Measurements from ENCODE around the gene MCC. TPM values are rescaled to one million over a fixed set of nuclear protein-coding genes. Genes with fewer than 3 reads are reported as not detected.
A peak's percentile ranks its signal among the peaks of the same experiment; 100 is the strongest.

Gene MCC
- total RNA-seq, 3 donors from 2014 or later (not counting 1 experiment from before 2014, with no cell fraction given): 0.68 to 1.8 (median 1.4) TPM

GRCh38 chr5:113490317-113490716 is 2.1 kb upstream of the MCC start:
- intact Hi-C loops (cut with micrococcal nuclease): no loop called here
- Mint-ChIP-seq H3K9me3 (peaks cover 6 to 12% of the 10 kb centered on the region in 2 donors), H3K27me3 (ENCODE audit: low read depth in 2 of 2) (peaks cover 50 to 70% of the 10 kb centered on the region in 2 donors), H3K36me3 (peaks cover 18% of the 10 kb centered on the region), H3K27ac (no peak overlapping the region), H3K4me3 (no peak overlapping the region), H3K4me1 (peaks cover 6 to 10% of the 10 kb centered on the region in 2 donors)
- Histone ChIP-seq H3K27me3 (ENCODE audit: control insufficient read depth, insufficient read depth, low read length) (peaks cover 33% of the 10 kb centered on the region), H3K9me3 (ENCODE audit: control insufficient read depth, insufficient read depth, low read length) (peaks cover 16% of the 10 kb centered on the region), H3K4me1 (ENCODE audit: control insufficient read depth, insufficient read depth, low read length) (peaks cover 20% of the 10 kb centered on the region), H3K36me3 (ENCODE audit: control insufficient read depth, insufficient read depth, low read length) (no peaks in the 10 kb centered on the region), H3K4me3 (ENCODE audit: low read length) (no peak overlapping the region), H3K27ac (ENCODE audit: low read length) (no peak overlapping the region)
- ATAC-seq (no peak), DNase-seq (no peak)
- no peak for TF ChIP-seq CTCF (IDR thresholded peaks at IDR 0.05)
- 92% methylated on average over 3 of the region's 3 CpGs for WGBS (ENCODE audit: insufficient coverage)

GRCh38 chr5:113489299-113489698 is 1.0 kb upstream of the MCC start:
- H3K9me3 ChIP-seq (ENCODE audit: control insufficient read depth, insufficient read depth, low read length): peaks cover 16% of the 10 kb centered on the region
- Mint-ChIP-seq H3K36me3 (peaks cover 18% of the 10 kb centered on the region), H3K9me3 (peaks cover 6 to 12% of the 10 kb centered on the region in 2 donors), H3K27me3 (ENCODE audit: low read depth in 2 of 2) (peaks cover 52 to 67% of the 10 kb centered on the region in 2 donors), H3K4me3 (peak overlapping the region; percentile 53), H3K4me1 (peaks cover 6 to 10% of the 10 kb centered on the region in 2 donors), H3K27ac (no peak overlapping the region)
- H3K4me3 ChIP-seq (ENCODE audit: low read length): no peak overlapping the region
- ATAC-seq (peak; percentile 30 to 55 (median 31)), DNase-seq (peak in 1 of 2 donors; percentile 52)
- peaks cover 33% of the 10 kb centered on the region for H3K27me3 ChIP-seq (ENCODE audit: control insufficient read depth, insufficient read depth, low read length)
- no peak overlapping the region for H3K27ac ChIP-seq (ENCODE audit: low read length)
- no peaks in the 10 kb centered on the region for H3K36me3 ChIP-seq (ENCODE audit: control insufficient read depth, insufficient read depth, low read length)
- peaks cover 20% of the 10 kb centered on the region for H3K4me1 ChIP-seq (ENCODE audit: control insufficient read depth, insufficient read depth, low read length)
- TF ChIP-seq CTCF (IDR thresholded peaks at IDR 0.05): no peak
- intact Hi-C loops (cut with micrococcal nuclease): no loop called here
- WGBS (ENCODE audit: insufficient coverage): 0% methylated on average over 3 of the region's 3 CpGs

GRCh38 chr5:113488645-113489184 is 462 bp upstream of the MCC start:
- 40% methylated on average over 20 of the region's 20 CpGs for WGBS (ENCODE audit: insufficient coverage)
- no peak overlapping the region for H3K4me3 ChIP-seq (ENCODE audit: low read length)
- H3K36me3 Mint-ChIP-seq: peaks cover 18% of the 10 kb centered on the region

More at GRCh38 chr5:113488645-113489184, 462 bp upstream of the MCC start:
- Mint-ChIP-seq H3K4me1 (peaks cover 6 to 10% of the 10 kb centered on the region in 2 donors), H3K27ac (no peak overlapping the region), H3K4me3 (peak overlapping the region; percentile 53), H3K9me3 (peaks cover 6 to 12% of the 10 kb centered on the region in 2 donors), H3K27me3 (ENCODE audit: low read depth in 2 of 2) (peaks cover 53 to 68% of the 10 kb centered on the region in 2 donors)
- H3K27me3 ChIP-seq (ENCODE audit: control insufficient read depth, insufficient read depth, low read length): peaks cover 34% of the 10 kb centered on the region
- DNase-seq (peak in 1 of 2 donors; percentile 19), ATAC-seq (no peak)
- no peak overlapping the region for H3K27ac ChIP-seq (ENCODE audit: low read length)
- intact Hi-C loops (cut with micrococcal nuclease): no loop called here
- no peak for TF ChIP-seq CTCF (IDR thresholded peaks at IDR 0.05)
- H3K36me3 ChIP-seq (ENCODE audit: control insufficient read depth, insufficient read depth, low read length): no peaks in the 10 kb centered on the region
- peaks cover 20% of the 10 kb centered on the region for H3K4me1 ChIP-seq (ENCODE audit: control insufficient read depth, insufficient read depth, low read length)
- peaks cover 16% of the 10 kb centered on the region for H3K9me3 ChIP-seq (ENCODE audit: control insufficient read depth, insufficient read depth, low read length)

All from natural killer cell (primary cell).